Liver (tissue), 9 donors: ENCODE measurements around the gene PLXND1. TPM values are rescaled to one million over a fixed set of nuclear protein-coding genes. Genes with fewer than 3 reads are reported as not detected.

Experiments used
- DNase-seq: peaks from one replicate; pipeline ENCODE4 v3.0.0-alpha.2; 2017; ENCODE audit warnings: low spot score
- H3K27ac ChIP-seq, 2 donors: one replicate each; pipeline ENCODE4 v1.7.0; 2013; ENCODE audit warnings: inconsistent platforms in 2 of 2, low read length in 2 of 2, control low read depth in 1 of 2, low read depth in 1 of 2, mild to moderate bottlenecking in 1 of 2
- H3K27me3 ChIP-seq, 4 donors: one replicate each; pipeline versions ENCODE4 v1.6.1 to v1.7.0; 2013; ENCODE audit warnings: low read length in 3 of 4, inconsistent platforms in 1 of 4, mild to moderate bottlenecking in 1 of 4, moderate library complexity in 1 of 4; ENCODE audit not compliant: control insufficient read depth in 4 of 4, insufficient read depth in 4 of 4
- H3K36me3 ChIP-seq, 4 donors: one replicate each; pipeline versions ENCODE4 v1.6.1 to v1.7.0; 2013; ENCODE audit warnings: low read length in 3 of 4, mild to moderate bottlenecking in 3 of 4, low read depth in 1 of 4, moderate library complexity in 1 of 4; ENCODE audit not compliant: control insufficient read depth in 4 of 4, insufficient read depth in 3 of 4
- H3K4me1 ChIP-seq, 4 donors: one replicate each; pipeline versions ENCODE4 v1.6.1 to v1.7.0; 2013; ENCODE audit warnings: low read length in 3 of 4, mild to moderate bottlenecking in 3 of 4, moderate library complexity in 1 of 4; ENCODE audit not compliant: control insufficient read depth in 4 of 4, insufficient read depth in 4 of 4
- H3K4me3 ChIP-seq, 3 donors: one replicate each; pipeline versions ENCODE4 v1.6.1 to v1.7.0; 2013; ENCODE audit warnings: low read length in 3 of 3, control low read depth in 1 of 3, low read depth in 1 of 3, mild to moderate bottlenecking in 1 of 3
- H3K9ac ChIP-seq, 2 donors: one replicate each; pipeline ENCODE4 v1.7.0; 2013; ENCODE audit warnings: low read length in 2 of 2, mild to moderate bottlenecking in 2 of 2, moderate library complexity in 2 of 2, control low read depth in 1 of 2, low read depth in 1 of 2
- H3K9me3 ChIP-seq, 4 donors: one replicate each; pipeline versions ENCODE4 v1.6.1 to v1.7.0; 2013; ENCODE audit warnings: low read length in 3 of 4; ENCODE audit not compliant: control insufficient read depth in 4 of 4
- EGR1 ChIP-seq, 2 donors: IDR thresholded peaks; 2 replicates each; pipeline ENCODE4 v1.6.1; 2016 to 2018; ENCODE audit warnings: antibody characterized with exemption in 2 of 2, low read depth in 2 of 2
- FOXA2 ChIP-seq: IDR thresholded peaks from 2 replicates; pipeline ENCODE4 v1.6.1; 2016; ENCODE audit warnings: antibody characterized with exemption
- GABPA ChIP-seq, 2 donors: IDR thresholded peaks in 1 of 2; conservative IDR thresholded peaks in 1 of 2; 2 replicates each; pipeline ENCODE4 v1.6.1; 2016; ENCODE audit warnings: antibody characterized with exemption in 2 of 2, mild to moderate bottlenecking in 1 of 2, moderate library complexity in 1 of 2
- HNF4A ChIP-seq, 2 donors: conservative IDR thresholded peaks; 2 replicates each; pipeline ENCODE4 v1.6.1; 2016; ENCODE audit warnings: antibody characterized with exemption in 2 of 2, mild to moderate bottlenecking in 2 of 2
- HNF4G ChIP-seq: IDR thresholded peaks from 2 replicates; pipeline ENCODE4 v1.6.1; 2016; ENCODE audit warnings: antibody characterized with exemption
- JUND ChIP-seq, 2 donors: IDR thresholded peaks; 2 replicates each; pipeline ENCODE4 v1.6.1; 2016; ENCODE audit warnings: antibody characterized with exemption in 2 of 2
- NR2F2 ChIP-seq: IDR thresholded peaks from 2 replicates; pipeline ENCODE4 v1.6.1; 2016; ENCODE audit warnings: antibody characterized with exemption
- RAD21 ChIP-seq, 2 donors: IDR thresholded peaks; 2 replicates each; pipeline ENCODE4 v1.6.1; 2016; ENCODE audit warnings: antibody characterized with exemption in 2 of 2, mild to moderate bottlenecking in 2 of 2
- RXRA ChIP-seq, 2 donors: IDR thresholded peaks; 2 replicates each; pipeline ENCODE4 v1.6.1; 2017 to 2018; ENCODE audit warnings: antibody characterized with exemption in 2 of 2, mild to moderate bottlenecking in 1 of 2
- SP1 ChIP-seq: IDR thresholded peaks from 2 replicates; pipeline ENCODE4 v1.6.1; 2018; ENCODE audit warnings: antibody characterized with exemption, mild to moderate bottlenecking
- TAF1 ChIP-seq: conservative IDR thresholded peaks from 2 replicates; pipeline ENCODE4 v1.6.1; 2016; ENCODE audit warnings: antibody characterized with exemption, mild to moderate bottlenecking
- YY1 ChIP-seq: IDR thresholded peaks from 2 replicates; pipeline ENCODE4 v1.6.1; 2016; ENCODE audit warnings: antibody characterized with exemption, mild to moderate bottlenecking
- WGBS: extraction: QIAGEN DNeasy Blood & Tissue Kit; methylation state at CpG from one replicate; pipeline ENCODE4 v1.1.7; 2013; 5-methylcytosine and 5-hydroxymethylcytosine counted together
- polyA plus RNA-seq, 2 donors: library from polyadenylated mRNA; stranded (reverse) in 1 of 2; unstranded in 1 of 2; fragments of 200-250 nt in 1 of 2; fragments of >200 nt in 1 of 2; fragmentation: Nextera tagmentation in 1 of 2; extraction: Ambion mirVana in 1 of 2; gene quantifications; one replicate each; pipeline versions ENCODE4 v1.2.1 to v1.2.3, GENCODE V29; 2013 to 2015
- total RNA-seq, 2 donors: library from RNA; depleted of rRNA; stranded (reverse); fragments of >200 nt; gene quantifications; one replicate each; pipeline ENCODE4 v1.2.3, GENCODE V29; 2014
- TF ChIP-seq, protein P1 (sequence below): fragments of 150-350 bp; IDR thresholded peaks from 2 replicates; pipeline ENCODE4 v1.5.1; 2017; ENCODE audit warnings: improper control_type of control experiment, low read depth, low read length; ENCODE audit not compliant: missing input control
- TF ChIP-seq, protein P2 (sequence below): IDR thresholded peaks from 2 replicates; pipeline ENCODE4 v1.6.1; 2016; ENCODE audit warnings: antibody characterized with exemption, mild to moderate bottlenecking
- TF ChIP-seq, protein P3 (sequence below): IDR thresholded peaks from 2 replicates; pipeline ENCODE4 v1.6.1; 2016; ENCODE audit warnings: antibody characterized with exemption
- TF ChIP-seq, protein P4 (sequence below): IDR thresholded peaks from 2 replicates; pipeline ENCODE4 v1.6.1; 2016; ENCODE audit warnings: antibody characterized with exemption
- TF ChIP-seq, protein P5 (sequence below): IDR thresholded peaks from 2 replicates; pipeline ENCODE4 v1.6.1; 2016; ENCODE audit warnings: antibody characterized with exemption
- donor health status: healthy.
- donor health status: healthy.
- donor health status: healthy.
- donor health status: healthy.
- donor health status: healthy.

Gene PLXND1
- total and polyA plus RNA-seq, 4 donors = 10.4 to 50.2 (median 32.8) TPM

DNA sequence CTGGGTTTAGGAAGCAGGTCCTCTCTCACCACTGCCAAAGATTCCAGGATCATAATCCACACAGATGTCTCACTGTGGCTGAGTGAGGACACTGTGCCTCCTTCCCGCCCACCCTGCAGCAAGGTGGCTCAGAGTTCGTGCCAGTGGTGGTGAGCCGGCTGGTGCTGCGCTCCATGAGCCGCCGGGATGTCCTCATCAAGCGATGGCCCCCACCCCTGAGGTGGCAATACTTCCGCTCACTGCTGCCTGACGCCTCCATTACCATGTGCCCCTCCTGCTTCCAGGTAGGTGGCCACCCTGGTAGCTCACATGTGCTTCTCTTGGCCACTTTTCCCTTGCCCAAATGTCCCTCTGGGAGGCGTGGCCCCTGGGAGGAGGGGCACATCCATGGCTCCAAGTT lies 87.0 kb downstream of the PLXND1 start:
- no peak for DNase-seq
- H3K36me3 ChIP-seq = peaks cover 0 to 4% (median 0%) of the 10 kb centered on the region in 4 donors
- H3K27me3 ChIP-seq = no peaks in the 10 kb centered on the region
- no peaks in the 10 kb centered on the region for H3K4me1 ChIP-seq
- no peak overlapping the region for H3K9ac ChIP-seq
- no peak for TF ChIP-seq JUND (IDR thresholded peaks at IDR 0.05)
- TF ChIP-seq YY1 = no peak
- no peak for TF ChIP-seq HNF4A (conservative IDR thresholded peaks at IDR 0.05)
- 96% methylated on average over 10 of the region's 10 CpGs for WGBS
- no peak overlapping the region for H3K4me3 ChIP-seq
- no peaks in the 10 kb centered on the region for H3K9me3 ChIP-seq
- H3K27ac ChIP-seq = no peak overlapping the region

DNA sequence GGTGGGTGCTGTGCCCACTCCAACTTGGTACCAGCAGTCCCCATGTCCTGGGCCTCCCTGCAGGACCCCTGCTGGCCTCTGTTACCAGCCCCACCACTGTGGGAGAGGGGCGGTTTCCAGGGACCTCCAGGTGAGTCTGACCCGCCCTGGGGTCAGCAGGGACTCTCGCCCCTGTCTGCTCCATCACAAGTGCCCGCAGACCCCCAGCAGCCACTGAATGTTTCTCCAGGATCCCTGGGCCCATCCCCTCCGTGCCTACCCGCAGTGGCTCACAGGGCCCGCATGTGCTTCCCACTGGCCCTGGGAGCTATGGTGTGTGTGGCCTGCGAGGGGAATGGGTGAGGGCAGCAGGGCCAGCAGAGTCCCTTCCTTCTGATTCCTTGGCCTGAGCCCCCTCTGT lies 87.9 kb downstream of the PLXND1 start:
- WGBS = 96% methylated on average over 8 of the region's 8 CpGs

More for the DNA sequence above, 87.9 kb downstream of the PLXND1 start:
- Histone ChIP-seq H3K9ac (no peak overlapping the region), H3K36me3 (peaks cover 0 to 12% (median 0%) of the 10 kb centered on the region in 4 donors), H3K9me3 (no peaks in the 10 kb centered on the region), H3K27ac (no peak overlapping the region), H3K4me3 (no peak overlapping the region), H3K27me3 (no peaks in the 10 kb centered on the region), H3K4me1 (no peaks in the 10 kb centered on the region)
- DNase-seq = no peak
- TF ChIP-seq GABPA (IDR thresholded peaks at IDR 0.05 in 1 of 2, conservative IDR thresholded peaks at IDR 0.05 in 1 of 2) = no peak
- no peak for TF ChIP-seq HNF4G
- no peak for TF ChIP-seq EGR1 (IDR thresholded peaks at IDR 0.05; ENCODE audit: low read depth in 2 of 2)
- TF ChIP-seq FOXA2 = no peak
- TF ChIP-seq, protein P1, sequence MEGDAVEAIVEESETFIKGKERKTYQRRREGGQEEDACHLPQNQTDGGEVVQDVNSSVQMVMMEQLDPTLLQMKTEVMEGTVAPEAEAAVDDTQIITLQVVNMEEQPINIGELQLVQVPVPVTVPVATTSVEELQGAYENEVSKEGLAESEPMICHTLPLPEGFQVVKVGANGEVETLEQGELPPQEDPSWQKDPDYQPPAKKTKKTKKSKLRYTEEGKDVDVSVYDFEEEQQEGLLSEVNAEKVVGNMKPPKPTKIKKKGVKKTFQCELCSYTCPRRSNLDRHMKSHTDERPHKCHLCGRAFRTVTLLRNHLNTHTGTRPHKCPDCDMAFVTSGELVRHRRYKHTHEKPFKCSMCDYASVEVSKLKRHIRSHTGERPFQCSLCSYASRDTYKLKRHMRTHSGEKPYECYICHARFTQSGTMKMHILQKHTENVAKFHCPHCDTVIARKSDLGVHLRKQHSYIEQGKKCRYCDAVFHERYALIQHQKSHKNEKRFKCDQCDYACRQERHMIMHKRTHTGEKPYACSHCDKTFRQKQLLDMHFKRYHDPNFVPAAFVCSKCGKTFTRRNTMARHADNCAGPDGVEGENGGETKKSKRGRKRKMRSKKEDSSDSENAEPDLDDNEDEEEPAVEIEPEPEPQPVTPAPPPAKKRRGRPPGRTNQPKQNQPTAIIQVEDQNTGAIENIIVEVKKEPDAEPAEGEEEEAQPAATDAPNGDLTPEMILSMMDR = no peak
- TF ChIP-seq, protein P2, sequence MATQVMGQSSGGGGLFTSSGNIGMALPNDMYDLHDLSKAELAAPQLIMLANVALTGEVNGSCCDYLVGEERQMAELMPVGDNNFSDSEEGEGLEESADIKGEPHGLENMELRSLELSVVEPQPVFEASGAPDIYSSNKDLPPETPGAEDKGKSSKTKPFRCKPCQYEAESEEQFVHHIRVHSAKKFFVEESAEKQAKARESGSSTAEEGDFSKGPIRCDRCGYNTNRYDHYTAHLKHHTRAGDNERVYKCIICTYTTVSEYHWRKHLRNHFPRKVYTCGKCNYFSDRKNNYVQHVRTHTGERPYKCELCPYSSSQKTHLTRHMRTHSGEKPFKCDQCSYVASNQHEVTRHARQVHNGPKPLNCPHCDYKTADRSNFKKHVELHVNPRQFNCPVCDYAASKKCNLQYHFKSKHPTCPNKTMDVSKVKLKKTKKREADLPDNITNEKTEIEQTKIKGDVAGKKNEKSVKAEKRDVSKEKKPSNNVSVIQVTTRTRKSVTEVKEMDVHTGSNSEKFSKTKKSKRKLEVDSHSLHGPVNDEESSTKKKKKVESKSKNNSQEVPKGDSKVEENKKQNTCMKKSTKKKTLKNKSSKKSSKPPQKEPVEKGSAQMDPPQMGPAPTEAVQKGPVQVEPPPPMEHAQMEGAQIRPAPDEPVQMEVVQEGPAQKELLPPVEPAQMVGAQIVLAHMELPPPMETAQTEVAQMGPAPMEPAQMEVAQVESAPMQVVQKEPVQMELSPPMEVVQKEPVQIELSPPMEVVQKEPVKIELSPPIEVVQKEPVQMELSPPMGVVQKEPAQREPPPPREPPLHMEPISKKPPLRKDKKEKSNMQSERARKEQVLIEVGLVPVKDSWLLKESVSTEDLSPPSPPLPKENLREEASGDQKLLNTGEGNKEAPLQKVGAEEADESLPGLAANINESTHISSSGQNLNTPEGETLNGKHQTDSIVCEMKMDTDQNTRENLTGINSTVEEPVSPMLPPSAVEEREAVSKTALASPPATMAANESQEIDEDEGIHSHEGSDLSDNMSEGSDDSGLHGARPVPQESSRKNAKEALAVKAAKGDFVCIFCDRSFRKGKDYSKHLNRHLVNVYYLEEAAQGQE = no peak
- TF ChIP-seq NR2F2 = no peak
- no peak for TF ChIP-seq TAF1
- TF ChIP-seq, protein P3, sequence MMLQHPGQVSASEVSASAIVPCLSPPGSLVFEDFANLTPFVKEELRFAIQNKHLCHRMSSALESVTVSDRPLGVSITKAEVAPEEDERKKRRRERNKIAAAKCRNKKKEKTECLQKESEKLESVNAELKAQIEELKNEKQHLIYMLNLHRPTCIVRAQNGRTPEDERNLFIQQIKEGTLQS = no peak
- no peak for TF ChIP-seq SP1
- TF ChIP-seq, protein P4, sequence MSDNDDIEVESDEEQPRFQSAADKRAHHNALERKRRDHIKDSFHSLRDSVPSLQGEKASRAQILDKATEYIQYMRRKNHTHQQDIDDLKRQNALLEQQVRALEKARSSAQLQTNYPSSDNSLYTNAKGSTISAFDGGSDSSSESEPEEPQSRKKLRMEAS = no peak
- TF ChIP-seq RXRA (IDR thresholded peaks at IDR 0.05) = no peak
- TF ChIP-seq, protein P5, sequence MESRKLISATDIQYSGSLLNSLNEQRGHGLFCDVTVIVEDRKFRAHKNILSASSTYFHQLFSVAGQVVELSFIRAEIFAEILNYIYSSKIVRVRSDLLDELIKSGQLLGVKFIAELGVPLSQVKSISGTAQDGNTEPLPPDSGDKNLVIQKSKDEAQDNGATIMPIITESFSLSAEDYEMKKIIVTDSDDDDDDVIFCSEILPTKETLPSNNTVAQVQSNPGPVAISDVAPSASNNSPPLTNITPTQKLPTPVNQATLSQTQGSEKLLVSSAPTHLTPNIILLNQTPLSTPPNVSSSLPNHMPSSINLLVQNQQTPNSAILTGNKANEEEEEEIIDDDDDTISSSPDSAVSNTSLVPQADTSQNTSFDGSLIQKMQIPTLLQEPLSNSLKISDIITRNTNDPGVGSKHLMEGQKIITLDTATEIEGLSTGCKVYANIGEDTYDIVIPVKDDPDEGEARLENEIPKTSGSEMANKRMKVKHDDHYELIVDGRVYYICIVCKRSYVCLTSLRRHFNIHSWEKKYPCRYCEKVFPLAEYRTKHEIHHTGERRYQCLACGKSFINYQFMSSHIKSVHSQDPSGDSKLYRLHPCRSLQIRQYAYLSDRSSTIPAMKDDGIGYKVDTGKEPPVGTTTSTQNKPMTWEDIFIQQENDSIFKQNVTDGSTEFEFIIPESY = no peak
- TF ChIP-seq JUND (IDR thresholded peaks at IDR 0.05) = no peak
- TF ChIP-seq RAD21 (IDR thresholded peaks at IDR 0.05) = no peak
